ENCODE data around the gene SCN4A. TPM values are rescaled to one million over a fixed set of nuclear protein-coding genes. Genes with fewer than 3 reads are reported as not detected.
A peak's percentile ranks its signal among the peaks of the same experiment; 100 is the strongest.
"Not testable (repeated sequence)": the region's sequence is repeated elsewhere in the genome, so short reads cannot be mapped to it uniquely, and the experiment has no call there.

The SCN4A gene
- total and polyA plus RNA-seq, 7 donors, result 3.8 to 137 (median 45.9) TPM

GRCh38 chr17:64008346-64008745 is 35.6 kb upstream of the SCN4A start:
- DNase-seq, result no peak
- ATAC-seq, result no peak
- intact Hi-C loops (cut with DNase I), result no loop called here
- 74 to 78% (median 74%) methylated on average over 5 of the region's 5 CpGs for WGBS, 3 donors
- H3K27ac ChIP-seq, result peak overlapping the region; percentile 21
- no peaks in the 10 kb centered on the region for H3K27me3 ChIP-seq (ENCODE audit: insufficient read depth in 3 of 3, low read length in 2 of 3)
- H3K36me3 ChIP-seq (ENCODE audit: insufficient read depth in 1 of 2, low read depth in 1 of 2), result no peaks in the 10 kb centered on the region
- TF ChIP-seq CTCF (IDR thresholded peaks at IDR 0.05), result no peak
- H3K4me1 ChIP-seq, result peaks cover 19% of the 10 kb centered on the region
- no peak overlapping the region for H3K4me3 ChIP-seq
- H3K9me3 ChIP-seq, result no peaks in the 10 kb centered on the region

GRCh38 chr17:64007838-64008282 is 35.1 kb upstream of the SCN4A start:
- ATAC-seq, result no peak
- no peak for DNase-seq

GRCh38 chr17:64007089-64007837 is 34.5 kb upstream of the SCN4A start:
- Histone ChIP-seq H3K27ac (peak overlapping the region; percentile 23), H3K4me1 (peaks cover 19% of the 10 kb centered on the region)
- WGBS, 3 donors, result 79 to 82% (median 80%) methylated on average over 5 of the region's 5 CpGs
- H3K27me3 ChIP-seq (ENCODE audit: insufficient read depth in 3 of 3, low read length in 2 of 3); ATAC-seq; intact Hi-C loops (cut with DNase I); H3K36me3 ChIP-seq (ENCODE audit: insufficient read depth in 1 of 2, low read depth in 1 of 2); H3K4me3 ChIP-seq; H3K9me3 ChIP-seq; DNase-seq: not testable (repeated sequence)

More at GRCh38 chr17:64007838-64008282, 35.1 kb upstream of the SCN4A start:
- Histone ChIP-seq H3K36me3 (ENCODE audit: insufficient read depth in 1 of 2, low read depth in 1 of 2) (no peaks in the 10 kb centered on the region), H3K9me3 (no peaks in the 10 kb centered on the region), H3K27me3 (ENCODE audit: insufficient read depth in 3 of 3, low read length in 2 of 3) (no peaks in the 10 kb centered on the region), H3K4me3 (no peak overlapping the region), H3K4me1 (peaks cover 19% of the 10 kb centered on the region), H3K27ac (peak overlapping the region; percentile 21)
- WGBS, 3 donors, result 60 to 83% (median 64%) methylated on average over 5 of the region's 5 CpGs
- TF ChIP-seq CTCF (IDR thresholded peaks at IDR 0.05), result no peak
- intact Hi-C loops (cut with DNase I), result no loop called here

- Histone ChIP-seq H3K4me3 (peak overlapping the region; percentile 58), H3K36me3 (ENCODE audit: insufficient read depth in 1 of 2, low read depth in 1 of 2) (no peaks in the 10 kb centered on the region), H3K4me1 (peaks cover 19% of the 10 kb centered on the region), H3K27ac (peak overlapping the region; percentile 69), H3K27me3 (ENCODE audit: insufficient read depth in 3 of 3, low read length in 2 of 3) (no peaks in the 10 kb centered on the region), H3K9me3 (no peaks in the 10 kb centered on the region)
- TF ChIP-seq CTCF (IDR thresholded peaks at IDR 0.05), result no peak
- ATAC-seq (peak; percentile 51 to 70 (median 58)), DNase-seq (peak; percentile 61 to 81)
- intact Hi-C loops (cut with DNase I), result no loop called here
- 65 to 77% (median 67%) methylated on average over 13 of the region's 13 CpGs for WGBS, 3 donors
These were observed 33.8 kb upstream of the SCN4A start for GRCh38 chr17:64006361-64007088.

GRCh38 chr17:64005734-64006167 is 33.0 kb upstream of the SCN4A start:
- 40 to 44% (median 42%) methylated on average over 6 of the region's 6 CpGs for WGBS, 3 donors
- Histone ChIP-seq H3K9me3 (no peaks in the 10 kb centered on the region), H3K4me3 (peak overlapping the region; percentile 58), H3K4me1 (peaks cover 19% of the 10 kb centered on the region), H3K27me3 (ENCODE audit: insufficient read depth in 3 of 3, low read length in 2 of 3) (no peaks in the 10 kb centered on the region), H3K27ac (no peak overlapping the region), H3K36me3 (ENCODE audit: insufficient read depth in 1 of 2, low read depth in 1 of 2) (no peaks in the 10 kb centered on the region)
- intact Hi-C loops (cut with DNase I), result no loop called here
- peak in 1 of 4 donors; percentile 12 for ATAC-seq
- no peak for TF ChIP-seq CTCF (IDR thresholded peaks at IDR 0.05)
- peak in 1 of 2 donors; percentile 60 for DNase-seq

All from psoas muscle (tissue), 8 donors.